HepG2 (cell line): ENCODE data around the gene COBL. TPM values are rescaled to one million over a fixed set of nuclear protein-coding genes. Genes with fewer than 3 reads are reported as not detected.

Experiments
- ATAC-seq: fragments of 200-7000 bp; cut with Tn5 transposase; 3 replicates; pipeline ENCODE4 v1.9.1; 2020; ENCODE audit warnings: mild to moderate bottlenecking, moderate library complexity
- BruUV-seq: library from RNA; stranded (reverse); fragments of 400-500 nt; replicated peaks from 2 replicates; lab custom pipeline; 2021; lab: Mats Ljungman, UMichigan
- CTCF ChIA-PET: fragments of 300-600 bp; formaldehyde crosslinking; extraction: SDS; loops from one replicate; lab custom pipeline; 2021; ENCODE audit warnings: low total read pairs, inconsistent platforms, low intra/inter-chr PET ratio; lab: Yijun Ruan, JAX
- POLR2A ChIA-PET: fragments of 350-600 bp; sonication (Branson Sonifier 250); formaldehyde crosslinking; loops from one replicate; lab custom pipeline; 2020; ENCODE audit warnings: antibody characterized with exemption, inconsistent platforms; lab: Yijun Ruan, JAX
- DNase-seq: peaks from one replicate; pipeline ENCODE4 v3.0.0-alpha.2; 2015; ENCODE audit warnings: low spot score
- FAIRE-seq: peaks from 3 replicates; lab custom pipeline; 2011; peaks lifted over from hg19 to GRCh38; lab: Jason Lieb, UNC
- H2AFZ ChIP-seq: one replicate; pipeline ENCODE4 v1.6.1; 2011; ENCODE audit warnings: low read length, inconsistent platforms
- H3K27ac ChIP-seq: fragments of 300-600 bp; 3 replicates; pipeline ENCODE4 v1.8.0; 2011; ENCODE audit warnings: mixed run types, mild to moderate bottlenecking, mixed read lengths, low read length, inconsistent platforms; ENCODE audit not compliant: insufficient read depth; ENCODE audit errors: extremely low read length
- H3K27me3 ChIP-seq, 2 experiments: fragments of 200-600 bp in 1 of 2; 2 replicates in 1 of 2; 3 replicates in 1 of 2; pipeline versions ENCODE4 v1.6.0 to v1.8.0; 2011; ENCODE audit warnings: low read length in 2 of 2, mild to moderate bottlenecking in 2 of 2, moderate library complexity in 2 of 2, inconsistent platforms in 1 of 2; ENCODE audit not compliant: insufficient read depth in 2 of 2, control insufficient read depth in 1 of 2
- H3K36me3 ChIP-seq, 2 experiments: fragments of 200-600 bp in 1 of 2; replicated peaks in 1 of 2; 2 replicates in 1 of 2; 3 replicates in 1 of 2; pipeline versions ENCODE4 v1.5.1 to v1.8.0; 2011; ENCODE audit warnings: low read length in 2 of 2, inconsistent platforms in 1 of 2; ENCODE audit not compliant: insufficient read depth in 2 of 2, control insufficient read depth in 1 of 2
- H3K4me1 ChIP-seq: 2 replicates; pipeline ENCODE4 v1.5.1; 2012; ENCODE audit warnings: low read length, inconsistent platforms; ENCODE audit not compliant: insufficient read depth
- H3K4me2 ChIP-seq: 2 replicates; pipeline ENCODE4 v1.6.0; 2011; ENCODE audit warnings: low read depth, low read length, inconsistent platforms
- H3K4me3 ChIP-seq, 3 experiments: fragments of 200-600 bp in 1 of 3; sonication (generic), shearing (Covaris generic) in 1 of 3; replicated peaks in 1 of 3; 2 replicates each; pipeline ENCODE4 v1.5.1; 2011 to 2016; ENCODE audit warnings: low read length in 3 of 3, inconsistent platforms in 2 of 3, low read depth in 2 of 3, mild to moderate bottlenecking in 2 of 3, control low read depth in 1 of 3, mixed read lengths in 1 of 3; ENCODE audit not compliant: insufficient read depth in 1 of 3
- H3K79me2 ChIP-seq: one replicate; pipeline ENCODE4 v1.6.1; 2011; ENCODE audit warnings: low read length, inconsistent platforms; ENCODE audit not compliant: insufficient read depth
- H3K9ac ChIP-seq: 2 replicates; pipeline ENCODE4 v1.6.0; 2011; ENCODE audit warnings: mild to moderate bottlenecking, low read depth, low read length, inconsistent platforms; ENCODE audit not compliant: insufficient read depth
- H3K9me3 ChIP-seq: 2 replicates; pipeline ENCODE4 v1.5.1; 2012; ENCODE audit warnings: mild to moderate bottlenecking, low read length
- H4K20me1 ChIP-seq: 2 replicates; pipeline ENCODE4 v1.6.0; 2011; ENCODE audit warnings: inconsistent platforms, mild to moderate bottlenecking, low read length, moderate library complexity; ENCODE audit not compliant: insufficient read depth
- ELF3 ChIP-seq: IDR thresholded peaks from 2 replicates; pipeline ENCODE4 v1.6.1; 2016; ENCODE audit warnings: missing genetic modification reagents, missing compliant biosample characterization
- HMG20A ChIP-seq: IDR thresholded peaks from 2 replicates; pipeline ENCODE4 v1.6.1; 2016; ENCODE audit warnings: borderline replicate concordance
- JUND ChIP-seq: sonication (generic); formaldehyde crosslinking; IDR thresholded peaks from 2 replicates; pipeline ENCODE4 v1.8.0; 2022; ENCODE audit warnings: mild to moderate bottlenecking, missing genetic modification reagents
- KDM6A ChIP-seq: IDR thresholded peaks from 2 replicates; pipeline ENCODE4 v1.6.1; 2016; ENCODE audit warnings: low read depth
- NR2F1 ChIP-seq, 2 experiments: fragments of 450-650 bp in 1 of 2; formaldehyde crosslinking in 1 of 2; IDR thresholded peaks; 2 replicates each; pipeline versions ENCODE4 v1.5.0 to v1.6.1; 2016 to 2020; ENCODE audit warnings: mild to moderate bottlenecking in 1 of 2, missing compliant biosample characterization in 1 of 2, missing genetic modification reagents in 1 of 2, moderate library complexity in 1 of 2
- RCOR2 ChIP-seq: IDR thresholded peaks from 2 replicates; pipeline ENCODE4 v1.6.1; 2016; ENCODE audit warnings: missing biosample characterization, missing genetic modification reagents
- SALL1 ChIP-seq: sonication (generic); formaldehyde crosslinking; IDR thresholded peaks from 2 replicates; pipeline ENCODE4 v1.8.0; 2022; ENCODE audit warnings: mild to moderate bottlenecking, missing genetic modification reagents
- SYNCRIP ChIP-seq: fragments of 200-400 bp; formaldehyde crosslinking; IDR thresholded peaks from 2 replicates; pipeline ENCODE4 v1.6.1; 2018; ENCODE audit warnings: mild to moderate bottlenecking, low read depth, low read length; ENCODE audit not compliant: insufficient read depth
- TCF7 ChIP-seq: sonication (generic); IDR thresholded peaks from 2 replicates; pipeline ENCODE4 v1.6.1; 2016; ENCODE audit warnings: antibody characterized with exemption, low read depth
- ZKSCAN8 ChIP-seq: IDR thresholded peaks from 2 replicates; pipeline ENCODE4 v1.6.1; 2016; ENCODE audit warnings: borderline replicate concordance, missing genetic modification reagents, missing compliant biosample characterization
- ZSCAN29 ChIP-seq: sonication (generic); formaldehyde crosslinking; conservative IDR thresholded peaks from 2 replicates; pipeline ENCODE4 v1.4.0; 2020; ENCODE audit warnings: mild to moderate bottlenecking, missing genetic modification reagents
- WGBS: methylation state at CpG from one replicate; pipeline ENCODE4 v1.1.6; 2017; ENCODE audit warnings: low lambda C conversion rate; 5-methylcytosine and 5-hydroxymethylcytosine counted together
- in situ Hi-C: cut with HindIII; loops from 2 replicates; pipeline ENCODE4 v1.10.0; 2017; ENCODE audit warnings: low pct_unique_long_range_greater_than_20kb; ENCODE audit not compliant: extremely low pct_ligation_motif_present
- intact Hi-C: fragments of 100-400 bp; cut with micrococcal nuclease; formaldehyde crosslinking; loops from one replicate; pipeline ENCODE4 v1.10.0; 2022; ENCODE audit not compliant: unreplicated experiment
- polyA plus RNA-seq, 8 experiments: library from polyadenylated mRNA; depleted of rRNA in 3 of 8; stranded (reverse) in 7 of 8; unstranded in 1 of 8; fragments of >200 nt; fragmentation: Illumina TruSeq in 4 of 8; extraction: Trizol in 4 of 8; gene quantifications; 2 replicates each; pipeline versions ENCODE4 v1.2.1 to v1.2.3, GENCODE V29; 2011 to 2016; ENCODE audit warnings: low read depth in 4 of 8, missing spikeins in 1 of 8, mixed read lengths in 1 of 8; ENCODE audit not compliant: insufficient read depth in 1 of 8
- total RNA-seq, 5 experiments: library from RNA; depleted of rRNA; stranded (reverse); fragments of >200 nt; fragmentation: Illumina TruSeq; extraction: Trizol; gene quantifications; 2 replicates each; pipeline ENCODE4 v1.2.3, GENCODE V29; 2016; ENCODE audit warnings: low read depth in 1 of 5
- TF ChIP-seq, protein P1 (sequence below): sonication (generic); formaldehyde crosslinking; IDR thresholded peaks from 2 replicates; pipeline ENCODE4 v1.5.0; 2020; ENCODE audit warnings: missing genetic modification reagents
- TF ChIP-seq, protein P2 (sequence below): sonication (generic); formaldehyde crosslinking; IDR thresholded peaks from 2 replicates; pipeline ENCODE4 v1.4.0; 2020; ENCODE audit warnings: low read depth, missing genetic modification reagents
- TF ChIP-seq, protein P3 (sequence below): sonication (generic); formaldehyde crosslinking; conservative IDR thresholded peaks from 2 replicates; pipeline ENCODE4 v1.8.0; 2022; ENCODE audit warnings: missing genetic modification reagents
- TF ChIP-seq, protein P4 (sequence below): sonication (generic); formaldehyde crosslinking; IDR thresholded peaks from 2 replicates; pipeline ENCODE4 v1.4.0; 2020; ENCODE audit warnings: mild to moderate bottlenecking, missing genetic modification reagents
- TF ChIP-seq, protein P5 (sequence below): IDR thresholded peaks from 2 replicates; pipeline ENCODE4 v1.6.1; 2016; ENCODE audit warnings: low read depth

COBL gene
- total and polyA plus RNA-seq, 2 of the 13 experiments (the other 11 are each of a cell fraction or from before 2014, with no cell fraction given): 3.8 to 4.9 TPM

DNA sequence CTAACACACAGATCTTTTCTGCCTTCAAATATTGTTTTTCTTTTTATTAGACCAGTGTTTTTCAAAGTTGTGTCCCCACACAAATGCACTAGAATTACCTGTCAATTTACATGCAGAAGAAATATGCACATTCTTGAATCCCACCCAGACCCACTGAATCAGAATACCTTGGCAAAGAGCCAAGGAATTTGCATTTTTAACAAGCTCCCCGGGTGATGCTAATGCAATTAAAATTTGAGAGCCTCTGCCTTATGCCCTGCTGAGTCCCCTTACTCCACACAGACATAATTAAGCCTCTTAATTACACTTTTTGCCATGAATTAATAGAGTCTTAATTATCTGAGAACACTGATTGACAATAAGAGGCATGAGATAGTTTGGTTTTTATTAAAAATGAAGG is 332.8 kb downstream of the COBL start:
- H3K4me2 ChIP-seq: no peak overlapping the region
- no peaks in the 10 kb centered on the region for H3K4me1 ChIP-seq
- H3K9ac ChIP-seq: no peak overlapping the region
- H3K27ac ChIP-seq: no peak overlapping the region
- BruUV-seq: no TSS peak
- no peak overlapping the region for H2AFZ ChIP-seq
- ChIA-PET CTCF (no interaction called here), POLR2A (no interaction called here)
- in situ Hi-C loops: no loop called here
- H4K20me1 ChIP-seq: no peaks in the 10 kb centered on the region
- FAIRE-seq (no peak), ATAC-seq (no peak), DNase-seq (no peak)
- intact Hi-C loops: no loop called here
- WGBS: 0% methylated on average over 1 of the region's 1 CpG
- no peak overlapping the region for H3K4me3 ChIP-seq
- no peaks in the 10 kb centered on the region for H3K9me3 ChIP-seq
- no peaks in the 10 kb centered on the region for H3K27me3 ChIP-seq
- H3K79me2 ChIP-seq: no peaks in the 10 kb centered on the region
- no peaks in the 10 kb centered on the region for H3K36me3 ChIP-seq
- TF ChIP-seq, protein P1, sequence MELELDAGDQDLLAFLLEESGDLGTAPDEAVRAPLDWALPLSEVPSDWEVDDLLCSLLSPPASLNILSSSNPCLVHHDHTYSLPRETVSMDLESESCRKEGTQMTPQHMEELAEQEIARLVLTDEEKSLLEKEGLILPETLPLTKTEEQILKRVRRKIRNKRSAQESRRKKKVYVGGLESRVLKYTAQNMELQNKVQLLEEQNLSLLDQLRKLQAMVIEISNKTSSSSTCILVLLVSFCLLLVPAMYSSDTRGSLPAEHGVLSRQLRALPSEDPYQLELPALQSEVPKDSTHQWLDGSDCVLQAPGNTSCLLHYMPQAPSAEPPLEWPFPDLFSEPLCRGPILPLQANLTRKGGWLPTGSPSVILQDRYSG (CRISPR knock-in tag): no peak
- TF ChIP-seq RCOR2 (CRISPR knock-in tag) (no peak), HMG20A (CRISPR knock-in tag) (no peak), ZSCAN29 (CRISPR knock-in tag) (no peak), SYNCRIP (no peak), ZKSCAN8 (CRISPR knock-in tag) (no peak), ELF3 (CRISPR knock-in tag) (no peak), TCF7 (no peak), KDM6A (CRISPR knock-in tag) (no peak), NR2F1 (CRISPR knock-in tag; IDR thresholded peaks at IDR 0.05) (no peak), JUND (no peak), SALL1 (CRISPR knock-in tag) (no peak)
- TF ChIP-seq, protein P2, sequence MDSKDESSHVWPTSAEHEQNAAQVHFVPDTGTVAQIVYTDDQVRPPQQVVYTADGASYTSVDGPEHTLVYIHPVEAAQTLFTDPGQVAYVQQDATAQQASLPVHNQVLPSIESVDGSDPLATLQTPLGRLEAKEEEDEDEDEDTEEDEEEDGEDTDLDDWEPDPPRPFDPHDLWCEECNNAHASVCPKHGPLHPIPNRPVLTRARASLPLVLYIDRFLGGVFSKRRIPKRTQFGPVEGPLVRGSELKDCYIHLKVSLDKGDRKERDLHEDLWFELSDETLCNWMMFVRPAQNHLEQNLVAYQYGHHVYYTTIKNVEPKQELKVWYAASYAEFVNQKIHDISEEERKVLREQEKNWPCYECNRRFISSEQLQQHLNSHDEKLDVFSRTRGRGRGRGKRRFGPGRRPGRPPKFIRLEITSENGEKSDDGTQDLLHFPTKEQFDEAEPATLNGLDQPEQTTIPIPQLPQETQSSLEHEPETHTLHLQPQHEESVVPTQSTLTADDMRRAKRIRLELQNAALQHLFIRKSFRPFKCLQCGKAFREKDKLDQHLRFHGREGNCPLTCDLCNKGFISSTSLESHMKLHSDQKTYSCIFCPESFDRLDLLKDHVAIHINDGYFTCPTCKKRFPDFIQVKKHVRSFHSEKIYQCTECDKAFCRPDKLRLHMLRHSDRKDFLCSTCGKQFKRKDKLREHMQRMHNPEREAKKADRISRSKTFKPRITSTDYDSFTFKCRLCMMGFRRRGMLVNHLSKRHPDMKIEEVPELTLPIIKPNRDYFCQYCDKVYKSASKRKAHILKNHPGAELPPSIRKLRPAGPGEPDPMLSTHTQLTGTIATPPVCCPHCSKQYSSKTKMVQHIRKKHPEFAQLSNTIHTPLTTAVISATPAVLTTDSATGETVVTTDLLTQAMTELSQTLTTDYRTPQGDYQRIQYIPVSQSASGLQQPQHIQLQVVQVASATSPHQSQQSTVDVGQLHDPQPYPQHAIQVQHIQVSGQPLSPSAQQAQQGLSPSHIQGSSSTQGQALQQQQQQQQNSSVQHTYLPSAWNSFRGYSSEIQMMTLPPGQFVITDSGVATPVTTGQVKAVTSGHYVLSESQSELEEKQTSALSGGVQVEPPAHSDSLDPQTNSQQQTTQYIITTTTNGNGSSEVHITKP (CRISPR knock-in tag): no peak
- TF ChIP-seq, protein P3, sequence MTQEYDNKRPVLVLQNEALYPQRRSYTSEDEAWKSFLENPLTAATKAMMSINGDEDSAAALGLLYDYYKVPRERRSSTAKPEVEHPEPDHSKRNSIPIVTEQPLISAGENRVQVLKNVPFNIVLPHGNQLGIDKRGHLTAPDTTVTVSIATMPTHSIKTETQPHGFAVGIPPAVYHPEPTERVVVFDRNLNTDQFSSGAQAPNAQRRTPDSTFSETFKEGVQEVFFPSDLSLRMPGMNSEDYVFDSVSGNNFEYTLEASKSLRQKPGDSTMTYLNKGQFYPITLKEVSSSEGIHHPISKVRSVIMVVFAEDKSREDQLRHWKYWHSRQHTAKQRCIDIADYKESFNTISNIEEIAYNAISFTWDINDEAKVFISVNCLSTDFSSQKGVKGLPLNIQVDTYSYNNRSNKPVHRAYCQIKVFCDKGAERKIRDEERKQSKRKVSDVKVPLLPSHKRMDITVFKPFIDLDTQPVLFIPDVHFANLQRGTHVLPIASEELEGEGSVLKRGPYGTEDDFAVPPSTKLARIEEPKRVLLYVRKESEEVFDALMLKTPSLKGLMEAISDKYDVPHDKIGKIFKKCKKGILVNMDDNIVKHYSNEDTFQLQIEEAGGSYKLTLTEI: no peak
- TF ChIP-seq, protein P4, sequence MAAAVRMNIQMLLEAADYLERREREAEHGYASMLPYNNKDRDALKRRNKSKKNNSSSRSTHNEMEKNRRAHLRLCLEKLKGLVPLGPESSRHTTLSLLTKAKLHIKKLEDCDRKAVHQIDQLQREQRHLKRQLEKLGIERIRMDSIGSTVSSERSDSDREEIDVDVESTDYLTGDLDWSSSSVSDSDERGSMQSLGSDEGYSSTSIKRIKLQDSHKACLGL (CRISPR knock-in tag): no peak
- TF ChIP-seq, protein P5, sequence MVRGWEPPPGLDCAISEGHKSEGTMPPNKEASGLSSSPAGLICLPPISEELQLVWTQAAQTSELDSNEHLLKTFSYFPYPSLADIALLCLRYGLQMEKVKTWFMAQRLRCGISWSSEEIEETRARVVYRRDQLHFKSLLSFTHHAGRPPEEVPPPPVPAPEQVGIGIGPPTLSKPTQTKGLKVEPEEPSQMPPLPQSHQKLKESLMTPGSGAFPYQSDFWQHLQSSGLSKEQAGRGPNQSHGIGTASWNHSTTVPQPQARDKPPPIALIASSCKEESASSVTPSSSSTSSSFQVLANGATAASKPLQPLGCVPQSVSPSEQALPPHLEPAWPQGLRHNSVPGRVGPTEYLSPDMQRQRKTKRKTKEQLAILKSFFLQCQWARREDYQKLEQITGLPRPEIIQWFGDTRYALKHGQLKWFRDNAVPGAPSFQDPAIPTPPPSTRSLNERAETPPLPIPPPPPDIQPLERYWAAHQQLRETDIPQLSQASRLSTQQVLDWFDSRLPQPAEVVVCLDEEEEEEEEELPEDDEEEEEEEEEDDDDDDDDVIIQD: no peak
